Right hindlimb (tissue), 1 donor: Measurements from ENCODE around the gene BCL2L13.
"Not testable (repeated sequence)": the region's sequence is repeated elsewhere in the genome, so short reads cannot be mapped to it uniquely, and the experiment has no call there.

Experiments used
- DNase-seq: peaks from one replicate; pipeline ENCODE4 v3.0.0-alpha.2; 2018

The BCL2L13 gene

GRCh38 chr22:17697196-17697595 is 58.6 kb downstream of the BCL2L13 start:
- not testable (repeated sequence) for DNase-seq

GRCh38 chr22:17698276-17698675 is 59.7 kb downstream of the BCL2L13 start:
- not testable (repeated sequence) for DNase-seq

- DNase-seq = no peak
Observed at GRCh38 chr22:17698948-17699347, 60.4 kb downstream of the BCL2L13 start.

- no peak for DNase-seq
Observed at GRCh38 chr22:17699696-17700340, 61.3 kb downstream of the BCL2L13 start.

GRCh38 chr22:17700778-17701177 is 62.2 kb downstream of the BCL2L13 start:
- no peak for DNase-seq

GRCh38 chr22:17703811-17704210 is 65.3 kb downstream of the BCL2L13 start:
- no peak for DNase-seq

- no peak for DNase-seq
Observed at GRCh38 chr22:17705546-17705945, 67.0 kb downstream of the BCL2L13 start.

GRCh38 chr22:17705951-17706900 is 67.7 kb downstream of the BCL2L13 start:
- DNase-seq = peak; percentile 33

- DNase-seq = no peak
Observed at GRCh38 chr22:17706947-17707346, 68.4 kb downstream of the BCL2L13 start.

- DNase-seq = no peak
Observed at GRCh38 chr22:17707526-17707925, 69.0 kb downstream of the BCL2L13 start.

- no peak for DNase-seq
Observed at GRCh38 chr22:17710023-17710422, 71.5 kb downstream of the BCL2L13 start.

- no peak for DNase-seq
Observed at GRCh38 chr22:17712441-17712840, 73.9 kb downstream of the BCL2L13 start.

- no peak for DNase-seq
Observed at GRCh38 chr22:17716529-17716928, 78.0 kb downstream of the BCL2L13 start.

GRCh38 chr22:17717708-17718107 is 79.2 kb downstream of the BCL2L13 start:
- no peak for DNase-seq

GRCh38 chr22:17719911-17720310 is 81.4 kb downstream of the BCL2L13 start:
- no peak for DNase-seq

GRCh38 chr22:17724241-17724640 is 85.7 kb downstream of the BCL2L13 start:
- DNase-seq = no peak

GRCh38 chr22:17724678-17725499 is 86.3 kb downstream of the BCL2L13 start:
- DNase-seq = no peak

- no peak for DNase-seq
Observed at GRCh38 chr22:17725500-17725796, 86.9 kb downstream of the BCL2L13 start.

GRCh38 chr22:17726006-17726927 is 87.7 kb downstream of the BCL2L13 start:
- DNase-seq = no peak

- no peak for DNase-seq
Observed at GRCh38 chr22:17726928-17727897, 88.7 kb downstream of the BCL2L13 start.

- no peak for DNase-seq
Observed at GRCh38 chr22:17728786-17729185, 90.2 kb downstream of the BCL2L13 start.
